ENCODE data around the gene ITGA3.

DNA sequence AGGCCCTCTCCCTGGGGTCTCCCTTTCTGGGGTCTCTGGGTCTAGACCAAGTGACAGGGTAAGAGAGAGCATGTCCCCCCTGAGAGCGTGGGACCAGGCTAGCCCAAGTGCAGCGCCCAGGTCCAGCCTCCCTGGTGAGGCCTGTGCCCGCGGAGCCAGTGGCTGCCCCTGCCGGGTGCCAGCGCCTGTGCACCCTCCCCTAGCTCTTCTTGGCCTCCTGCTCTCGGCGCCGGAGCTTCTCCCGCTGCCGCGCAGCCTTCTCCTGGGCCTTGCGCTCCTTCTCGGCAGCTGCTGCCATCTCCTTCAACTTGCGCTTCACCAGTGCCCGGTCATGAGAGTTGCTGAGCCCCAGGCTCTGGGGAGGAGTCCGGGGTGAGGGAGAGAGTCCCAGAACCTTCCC is 56.8 kb downstream of the ITGA3 start:
- TF ChIP-seq EZH2phosphoT487 (conservative IDR thresholded peaks at IDR 0.05; ENCODE audit: low read length), result no peak
- TF ChIP-seq, protein P1, sequence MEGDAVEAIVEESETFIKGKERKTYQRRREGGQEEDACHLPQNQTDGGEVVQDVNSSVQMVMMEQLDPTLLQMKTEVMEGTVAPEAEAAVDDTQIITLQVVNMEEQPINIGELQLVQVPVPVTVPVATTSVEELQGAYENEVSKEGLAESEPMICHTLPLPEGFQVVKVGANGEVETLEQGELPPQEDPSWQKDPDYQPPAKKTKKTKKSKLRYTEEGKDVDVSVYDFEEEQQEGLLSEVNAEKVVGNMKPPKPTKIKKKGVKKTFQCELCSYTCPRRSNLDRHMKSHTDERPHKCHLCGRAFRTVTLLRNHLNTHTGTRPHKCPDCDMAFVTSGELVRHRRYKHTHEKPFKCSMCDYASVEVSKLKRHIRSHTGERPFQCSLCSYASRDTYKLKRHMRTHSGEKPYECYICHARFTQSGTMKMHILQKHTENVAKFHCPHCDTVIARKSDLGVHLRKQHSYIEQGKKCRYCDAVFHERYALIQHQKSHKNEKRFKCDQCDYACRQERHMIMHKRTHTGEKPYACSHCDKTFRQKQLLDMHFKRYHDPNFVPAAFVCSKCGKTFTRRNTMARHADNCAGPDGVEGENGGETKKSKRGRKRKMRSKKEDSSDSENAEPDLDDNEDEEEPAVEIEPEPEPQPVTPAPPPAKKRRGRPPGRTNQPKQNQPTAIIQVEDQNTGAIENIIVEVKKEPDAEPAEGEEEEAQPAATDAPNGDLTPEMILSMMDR (IDR thresholded peaks at IDR 0.05; ENCODE audit: insufficient read depth, low read length, poor library complexity, severe bottlenecking), result no peak

Data from SU-DHL-6 (cell line).